ENCODE measurements around the gene TBL1Y.
"Not testable (repeated sequence)": the region's sequence is repeated elsewhere in the genome, so short reads cannot be mapped to it uniquely, and the experiment has no call there.

TBL1Y gene

DNA sequence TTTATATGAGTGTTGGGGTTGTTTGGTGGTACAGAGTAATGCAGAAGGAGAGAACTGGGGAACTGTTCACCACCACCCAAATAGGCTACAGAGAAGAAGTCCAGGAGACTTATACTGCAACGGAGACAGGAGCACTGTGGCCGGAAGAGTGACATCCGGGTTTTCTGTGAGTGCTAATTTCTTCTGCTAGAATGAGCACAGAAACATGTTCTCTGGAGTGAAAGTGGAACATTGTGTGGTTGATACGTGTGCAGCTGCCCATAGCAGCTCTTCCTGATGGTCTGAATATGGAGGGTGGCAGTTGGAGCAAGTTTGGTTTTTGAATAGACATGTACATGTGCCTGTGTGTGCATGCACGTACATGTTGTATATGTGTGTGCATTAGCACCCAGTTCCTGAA, 67.3 kb downstream of the TBL1Y start:
- no peak for DNase-seq

DNA sequence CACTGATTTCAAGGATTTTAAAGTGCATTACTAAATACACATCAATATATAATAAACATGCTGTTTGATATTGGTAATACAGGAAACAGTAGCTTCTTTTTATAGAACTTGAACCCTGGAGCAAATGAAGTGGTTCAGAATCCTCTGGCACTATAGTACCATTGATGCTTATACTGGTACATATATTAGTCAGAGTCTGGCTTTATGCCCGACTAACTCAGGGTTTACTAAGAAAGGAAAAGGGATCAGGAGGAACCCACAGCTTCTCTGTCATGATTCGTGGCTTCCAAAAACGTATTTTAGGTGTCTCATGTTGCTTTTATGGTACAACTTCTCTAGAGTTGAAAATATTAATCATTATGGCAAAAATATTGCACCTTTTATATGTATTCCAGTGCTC, 72.7 kb downstream of the TBL1Y start:
- no peak for DNase-seq

DNA sequence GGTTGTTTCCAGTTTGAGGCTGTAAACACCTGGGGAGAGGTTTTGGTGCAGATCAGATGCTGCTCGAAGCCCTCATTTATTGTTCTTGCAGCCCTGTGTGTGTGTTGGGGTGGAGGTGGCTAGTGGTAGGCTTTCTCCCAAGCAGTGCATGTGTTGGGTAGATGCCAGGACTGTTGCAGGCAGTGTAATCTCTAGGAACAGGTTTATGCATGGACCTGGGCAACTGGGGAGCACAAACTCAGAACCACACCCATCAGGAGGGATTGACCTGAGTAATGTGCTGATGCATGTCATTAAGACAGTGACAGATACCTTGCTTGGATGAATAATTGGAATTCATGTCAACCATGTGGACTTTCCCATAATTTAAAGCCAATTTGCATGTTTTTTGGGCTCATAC, 77.3 kb downstream of the TBL1Y start:
- DNase-seq = no peak

DNA sequence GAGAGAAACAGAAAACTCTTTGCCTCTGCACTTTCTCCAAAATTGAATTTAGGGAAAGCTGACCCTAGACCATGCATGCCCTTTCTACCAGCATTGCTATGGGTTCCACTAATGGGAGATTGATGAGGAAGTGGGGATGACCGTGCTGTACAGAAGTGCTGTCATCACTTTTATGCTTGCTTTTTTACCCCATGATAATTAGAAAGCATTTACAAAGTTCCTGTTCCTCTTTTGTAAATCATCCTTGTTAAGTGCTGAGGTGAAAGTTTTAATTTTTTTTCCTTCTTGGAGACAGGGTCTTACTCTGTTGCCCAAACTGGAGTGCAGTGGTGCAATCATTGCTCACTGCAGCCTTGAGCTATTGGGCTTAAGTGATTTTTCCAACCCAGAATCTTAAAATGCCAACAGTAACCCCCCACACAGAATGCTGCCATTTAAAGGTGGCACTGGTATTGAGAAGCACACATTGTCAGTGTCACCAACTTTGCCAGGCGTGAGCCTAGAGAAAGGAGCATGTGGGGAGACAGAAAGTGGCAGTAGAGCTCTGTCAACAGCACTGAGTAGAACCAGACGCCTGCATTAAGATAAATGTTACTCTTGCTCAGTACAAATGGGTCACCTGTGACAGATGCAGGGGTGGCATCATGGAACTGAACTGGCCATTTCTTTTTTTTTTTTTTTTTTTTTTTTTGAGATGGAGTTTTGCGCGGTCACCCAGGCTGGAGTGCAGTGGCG, 79.6 kb downstream of the TBL1Y start:
- DNase-seq = no peak

DNA sequence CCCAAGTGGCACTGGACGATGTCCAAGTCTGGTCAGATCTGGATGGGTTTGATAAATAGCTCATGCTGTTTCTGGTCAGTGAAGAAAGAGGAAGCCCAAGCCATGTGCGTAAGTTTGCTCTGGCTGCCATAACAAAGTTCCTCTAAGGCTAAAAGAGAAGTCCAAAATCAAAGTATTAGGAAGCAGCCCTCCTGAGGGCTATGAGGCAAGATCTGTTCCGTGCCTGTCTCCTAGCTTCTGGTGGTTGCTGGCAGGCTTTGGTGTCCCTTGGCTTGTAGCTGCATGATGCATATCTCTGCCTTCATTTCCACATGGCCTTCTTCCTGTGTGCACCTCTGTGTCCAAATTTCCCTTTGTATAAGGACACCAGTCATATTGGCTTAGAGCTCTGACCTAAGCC, 81.5 kb downstream of the TBL1Y start:
- DNase-seq = no peak

DNA sequence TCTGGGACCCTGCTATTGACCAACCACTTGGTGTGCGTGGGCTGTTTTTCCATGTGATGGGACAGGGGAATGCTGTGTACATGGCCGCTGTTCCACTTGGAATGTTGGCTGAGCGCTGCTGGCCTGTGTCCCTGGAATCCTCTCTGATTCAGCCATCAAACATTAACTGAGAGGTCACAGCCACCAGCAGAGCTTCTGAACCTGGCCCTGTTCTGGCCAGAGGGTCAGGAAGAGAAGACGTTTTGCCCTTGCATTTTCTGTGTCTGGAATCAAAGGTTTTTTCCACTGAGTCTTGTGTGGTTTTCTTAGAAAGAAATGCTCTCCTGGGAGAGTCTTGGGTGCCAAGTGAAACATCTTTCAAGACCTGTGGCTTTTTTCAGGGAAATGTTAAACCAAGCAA, 85.5 kb downstream of the TBL1Y start:
- DNase-seq = no peak

DNA sequence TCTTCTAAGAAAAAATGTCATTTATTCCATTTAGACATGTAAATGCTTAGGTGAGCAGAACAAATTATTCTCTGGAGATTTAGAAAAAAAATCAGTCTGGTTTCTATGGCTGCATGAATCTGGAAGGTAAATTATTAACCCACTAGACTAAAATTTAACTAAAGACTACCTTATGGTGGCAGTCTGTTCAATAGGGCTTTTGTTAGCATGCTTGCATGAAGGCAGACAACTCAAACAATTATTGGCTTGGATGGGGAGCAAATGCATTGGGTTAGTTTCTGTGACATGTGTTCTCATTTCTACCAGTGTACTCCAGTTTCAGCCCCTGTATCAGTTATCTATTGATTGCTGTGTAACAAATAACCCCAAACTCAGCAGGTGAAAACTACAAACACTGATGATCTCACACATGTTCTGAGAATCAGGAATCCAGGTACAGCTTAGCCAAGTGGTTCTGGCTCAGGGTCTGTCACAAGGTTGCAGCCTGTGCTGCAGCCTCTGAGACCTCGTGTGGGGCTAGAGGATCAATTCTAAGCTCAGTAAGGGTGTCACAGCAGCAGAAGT, 87.1 kb downstream of the TBL1Y start:
- DNase-seq = no peak

DNA sequence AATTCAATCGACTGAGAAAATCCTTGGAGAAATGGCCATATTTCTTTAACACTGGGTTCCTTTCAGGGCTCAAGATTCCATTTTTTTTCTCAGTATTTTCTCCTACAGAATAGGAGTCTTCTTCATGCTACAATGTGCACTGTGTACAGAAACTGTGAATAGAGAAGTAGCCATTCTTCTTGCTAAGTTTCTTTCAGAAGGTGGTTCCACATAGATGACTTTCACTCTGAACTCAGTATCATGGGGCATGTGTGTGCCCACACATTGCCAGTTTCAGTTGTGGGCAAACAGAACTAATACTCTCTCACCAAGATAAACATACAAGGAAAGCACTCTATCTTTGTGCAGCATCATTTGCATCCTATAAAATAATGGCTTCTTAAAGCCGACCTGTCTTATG, 89.4 kb downstream of the TBL1Y start:
- DNase-seq = no peak

DNA sequence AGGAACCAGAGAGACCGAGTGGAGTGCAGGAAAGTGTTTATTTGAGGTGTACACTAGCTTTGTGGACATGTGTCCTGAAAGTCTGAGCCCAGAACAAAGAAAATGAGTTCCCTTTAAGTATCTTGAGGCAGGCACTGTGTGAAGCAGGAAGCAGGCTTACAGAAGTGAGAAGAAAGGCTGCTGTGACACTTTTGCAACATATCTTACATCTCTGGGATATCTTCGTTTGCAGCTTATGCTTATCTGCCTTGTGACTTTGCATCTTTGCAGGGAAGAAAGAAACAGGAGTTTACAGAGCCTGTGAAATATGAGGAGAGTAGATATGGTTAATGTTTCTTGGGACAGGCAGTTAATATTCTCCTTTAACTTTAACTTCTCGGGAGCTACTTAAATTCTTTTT, 92.1 kb downstream of the TBL1Y start:
- DNase-seq = no peak

DNA sequence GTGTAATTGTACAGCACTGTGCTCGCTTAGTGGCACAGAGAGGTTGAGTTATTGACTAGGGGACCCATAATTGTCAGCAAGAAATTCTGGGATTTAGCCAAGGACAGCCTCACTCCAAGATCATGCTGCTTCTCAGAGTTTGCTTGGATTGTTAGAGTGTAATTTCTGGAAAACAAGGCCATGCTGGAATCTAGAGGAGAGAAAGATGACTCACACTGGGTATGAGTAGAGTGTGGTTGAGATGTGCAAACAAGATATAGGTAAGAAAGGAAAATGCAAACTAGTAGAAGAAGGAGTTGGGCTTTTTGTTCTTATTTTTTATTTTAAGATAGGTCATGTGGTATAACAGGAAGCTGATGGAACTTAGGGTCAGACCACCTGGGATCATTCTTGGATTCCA, 97.4 kb downstream of the TBL1Y start:
- DNase-seq = no peak

DNA sequence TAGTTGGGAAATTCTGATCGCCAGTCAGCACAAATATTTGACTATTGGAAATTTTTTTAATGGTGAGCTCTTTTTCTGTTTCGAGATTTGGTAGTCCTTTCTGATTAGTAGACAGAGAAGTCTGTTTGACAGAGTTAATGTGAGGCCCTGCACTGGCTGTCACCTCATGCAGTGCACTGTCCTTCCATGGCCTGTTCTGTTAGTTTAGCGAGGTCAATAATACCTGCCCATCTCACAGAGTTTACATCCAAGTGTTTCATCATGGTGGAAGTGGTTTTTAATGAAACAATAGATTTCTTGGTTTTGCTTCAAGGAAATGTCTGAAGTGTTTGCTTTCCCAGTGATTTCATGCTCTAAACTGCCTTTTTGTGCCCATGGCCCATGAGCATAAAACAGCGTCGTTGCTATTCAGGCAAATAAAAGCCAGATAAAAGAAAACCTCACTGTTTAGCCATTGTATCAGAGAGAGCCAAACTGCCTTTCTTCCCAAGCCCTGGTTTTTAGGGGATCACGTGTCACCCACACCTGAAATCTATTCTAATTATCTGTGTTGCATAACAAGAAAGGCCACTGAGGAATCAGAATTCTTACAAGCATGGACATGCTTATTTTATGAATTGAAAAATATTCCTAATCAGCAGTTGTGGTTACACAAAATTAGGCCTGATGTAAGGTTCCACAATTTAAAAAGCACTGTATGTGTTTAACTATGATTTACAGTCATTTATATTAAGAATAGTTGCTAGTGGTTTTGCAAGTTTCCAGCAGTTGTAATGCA, 98.3 kb downstream of the TBL1Y start:
- DNase-seq = no peak

DNA sequence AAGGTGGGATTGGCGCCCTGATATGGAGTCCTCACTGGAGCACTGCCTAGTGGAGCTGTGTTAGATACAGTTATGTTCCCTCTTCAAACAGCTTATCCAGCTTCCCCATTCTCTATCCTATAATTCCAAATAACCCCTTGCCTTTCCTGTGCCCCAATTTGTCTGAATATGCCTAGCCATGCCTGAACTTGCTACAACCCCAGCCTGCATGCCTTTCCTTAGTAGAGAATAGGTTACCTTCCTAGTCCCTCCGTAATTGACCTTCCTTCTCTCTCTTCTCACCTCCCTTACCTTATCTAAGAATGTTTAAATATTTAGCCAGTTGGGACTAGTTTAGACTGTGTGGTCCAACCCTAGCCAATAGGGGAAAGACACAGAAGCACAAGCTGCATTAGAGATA, 102.6 kb downstream of the TBL1Y start:
- DNase-seq = no peak

DNA sequence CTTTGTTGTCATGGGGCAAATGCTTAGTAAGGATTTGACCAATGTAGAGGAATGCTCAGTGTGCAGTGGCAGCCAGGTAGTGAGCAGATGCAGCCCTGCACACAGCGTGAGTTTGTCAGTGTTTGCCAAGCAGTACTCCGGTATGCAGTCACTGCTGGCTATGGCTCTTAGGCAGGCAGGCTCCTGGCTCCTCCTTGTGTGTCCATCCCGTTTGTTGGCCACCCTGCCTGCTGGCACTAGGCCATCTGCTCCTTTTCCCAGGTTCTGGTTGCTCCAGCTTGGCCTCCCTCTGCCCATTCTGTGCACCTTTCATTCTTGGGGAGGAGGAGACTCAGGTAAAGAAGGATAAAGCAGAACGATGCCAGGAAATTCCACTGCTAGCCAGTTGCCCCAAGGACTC, 106.0 kb downstream of the TBL1Y start:
- no peak for DNase-seq

DNA sequence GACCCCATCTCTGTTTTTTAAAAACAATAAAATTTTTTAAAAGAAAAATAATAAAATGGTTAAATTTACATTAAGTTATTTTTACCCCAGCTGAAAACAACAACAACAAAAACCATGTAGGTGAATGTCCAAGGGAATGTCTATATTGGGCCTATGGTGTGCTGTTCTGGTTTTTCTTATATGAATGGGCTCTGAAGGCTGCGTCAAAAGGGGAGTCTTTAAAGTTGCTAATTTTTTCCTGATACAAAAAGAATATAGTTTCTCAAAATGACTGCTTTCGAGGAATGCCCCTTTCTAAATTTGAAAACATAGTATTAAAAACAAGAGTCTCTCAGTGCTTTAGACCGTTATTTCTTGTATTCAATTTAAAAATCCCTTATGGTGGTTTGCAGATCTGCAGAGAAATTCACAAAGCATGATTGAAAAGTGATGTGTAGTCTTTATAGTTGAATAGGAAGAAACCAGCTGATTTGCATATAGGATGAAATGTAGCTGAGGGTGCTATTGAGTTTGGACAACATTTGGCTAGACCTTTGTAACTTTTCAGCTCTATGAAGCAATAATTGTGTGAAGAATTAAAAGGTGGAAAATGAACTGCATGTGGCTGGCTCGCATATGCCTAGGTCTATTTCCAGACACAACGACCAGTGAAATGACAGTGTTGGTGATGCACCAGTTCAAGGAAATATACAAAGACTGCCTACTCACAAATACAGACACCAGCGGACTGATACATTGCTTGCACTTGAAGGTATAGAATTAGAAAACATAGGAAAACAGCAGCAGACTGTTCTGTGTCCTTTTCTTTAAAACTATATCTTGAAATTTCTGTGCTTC, 107.0 kb downstream of the TBL1Y start:
- no peak for DNase-seq

DNA sequence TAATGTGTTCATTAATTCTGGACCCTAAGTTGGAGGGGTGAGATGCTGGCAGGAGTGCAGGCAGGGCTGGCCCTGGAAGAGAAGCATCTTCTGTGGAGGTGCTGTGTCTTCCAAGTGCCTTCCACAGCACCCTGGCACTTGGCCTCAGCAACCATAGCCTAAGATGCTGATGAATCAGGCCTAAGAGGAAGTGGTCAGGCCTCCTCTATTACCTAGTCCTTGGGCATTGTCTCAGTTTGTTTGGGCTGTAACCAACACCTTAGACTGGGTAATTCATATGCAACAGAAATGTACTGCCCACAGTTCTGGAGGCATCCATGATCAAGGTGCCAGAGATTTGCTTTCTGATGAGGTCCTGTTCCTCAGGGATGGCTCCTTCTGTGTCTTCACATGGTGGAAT, 128.5 kb downstream of the TBL1Y start:
- no peak for DNase-seq

DNA sequence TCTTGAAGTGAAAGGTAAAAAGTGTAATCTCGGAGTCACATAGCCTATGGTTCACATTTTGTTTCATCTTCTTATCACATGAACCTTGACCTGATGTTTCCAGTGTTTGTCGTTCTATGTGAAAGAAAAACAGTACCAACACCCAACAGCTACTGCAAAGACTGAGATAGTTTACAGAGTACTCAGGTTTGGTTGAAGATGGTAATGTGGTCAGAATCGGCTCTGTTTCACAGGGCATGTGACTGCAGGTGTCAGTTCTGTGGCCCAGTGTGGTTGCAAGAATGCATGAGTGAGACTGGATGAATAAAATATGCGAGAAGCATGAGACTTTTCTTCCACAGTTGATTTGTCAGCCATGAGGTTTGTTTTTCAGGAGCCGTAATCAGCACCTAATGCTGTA, 130.2 kb downstream of the TBL1Y start:
- DNase-seq = no peak

DNA sequence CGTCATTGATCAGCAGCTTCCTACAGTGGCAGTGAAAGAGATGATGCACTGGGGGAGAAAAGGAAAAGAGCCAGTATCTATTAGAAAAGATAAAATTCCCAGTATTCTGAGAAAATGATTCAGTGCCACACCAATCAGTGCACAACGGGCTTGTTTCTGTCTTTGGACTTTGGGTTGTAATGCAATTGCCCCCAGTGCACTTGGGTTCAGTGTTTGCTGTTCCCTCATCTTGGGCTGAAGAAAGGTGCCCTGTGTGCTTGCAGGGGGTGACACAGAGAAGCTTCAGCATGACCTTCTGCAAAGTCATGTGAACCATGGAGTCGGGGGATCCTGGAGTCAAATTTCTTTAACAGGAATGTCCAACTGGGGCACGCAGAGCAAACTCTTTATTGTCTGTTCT, 131.5 kb downstream of the TBL1Y start:
- no peak for DNase-seq

DNA sequence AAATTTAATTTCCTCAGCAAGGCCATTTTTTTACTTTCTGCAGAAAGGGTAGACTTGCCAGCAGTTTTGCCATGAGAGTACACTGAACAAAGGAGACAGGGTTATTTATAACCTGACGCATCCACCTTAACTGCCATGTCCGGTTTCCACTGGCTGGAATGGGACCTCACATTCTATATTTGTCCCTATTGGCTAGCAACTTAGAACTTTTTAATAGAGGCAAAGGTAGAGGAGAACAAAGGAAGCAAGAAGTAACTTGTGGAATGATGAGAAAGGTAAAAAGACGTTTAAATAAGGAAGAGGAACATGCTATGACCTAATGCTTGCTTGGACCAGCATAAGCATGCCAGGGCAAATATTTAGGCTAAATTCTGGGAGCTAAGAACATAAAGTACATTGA, 142.0 kb downstream of the TBL1Y start:
- DNase-seq = not testable (repeated sequence)

DNA sequence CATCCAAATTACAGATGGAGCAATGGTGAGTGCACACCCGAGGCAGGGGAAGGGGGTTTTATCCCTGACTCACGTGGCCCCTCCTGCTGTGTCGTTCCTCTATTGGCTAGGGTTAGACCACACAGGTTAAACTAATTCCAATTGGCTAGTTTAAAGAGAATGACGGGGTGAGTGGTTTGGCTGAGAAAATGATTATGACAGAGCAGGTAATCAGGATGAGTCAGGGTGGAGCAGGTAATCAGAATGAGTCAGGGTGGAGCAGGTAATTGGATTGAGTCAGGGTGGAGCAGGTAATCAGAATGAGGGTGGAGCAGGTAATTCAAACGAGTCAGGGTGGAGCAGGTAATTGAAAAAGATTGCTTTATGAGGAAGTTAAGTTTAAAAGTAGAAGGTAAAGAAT, 146.4 kb downstream of the TBL1Y start:
- DNase-seq = no peak

DNA sequence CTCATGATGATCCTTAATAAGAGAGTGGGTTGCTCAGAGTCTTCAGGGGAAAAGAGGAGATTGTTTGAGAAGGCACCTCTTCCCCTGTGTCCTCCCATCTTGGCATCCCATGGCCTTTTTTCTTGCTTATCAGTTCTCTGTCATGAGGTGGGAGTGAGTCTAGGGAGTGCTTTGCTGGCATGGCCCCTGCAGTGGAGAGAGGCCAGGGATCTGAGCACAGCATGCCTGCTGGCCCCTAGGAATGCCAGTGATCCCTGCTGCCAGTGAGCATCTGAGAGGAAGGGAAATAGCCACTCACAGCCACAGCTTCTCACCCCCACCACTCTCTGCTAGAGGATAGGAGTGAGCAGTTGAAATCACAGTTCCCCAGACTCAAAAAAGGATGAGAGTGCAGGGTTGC, 168.2 kb downstream of the TBL1Y start:
- no peak for DNase-seq

DNA sequence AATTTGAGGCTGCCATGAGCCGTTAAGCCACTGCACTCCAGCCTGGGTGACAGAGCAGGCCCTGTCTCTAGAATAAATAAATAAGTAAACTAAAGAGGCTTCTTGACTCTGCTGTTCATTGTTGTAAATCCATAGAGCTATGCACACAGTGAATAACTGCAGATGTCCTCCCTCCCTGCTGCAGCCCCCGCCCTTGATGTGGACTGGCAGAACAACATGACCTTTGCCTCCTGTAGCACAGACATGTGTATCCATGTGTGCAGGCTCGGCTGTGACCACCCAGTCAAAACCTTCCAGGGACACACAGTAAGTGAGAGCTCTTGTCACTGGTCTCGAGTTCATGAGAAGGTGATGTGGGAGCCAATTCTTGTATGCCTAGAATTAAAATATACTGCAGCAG, 170.1 kb downstream of the TBL1Y start:
- DNase-seq = not testable (repeated sequence)

DNA sequence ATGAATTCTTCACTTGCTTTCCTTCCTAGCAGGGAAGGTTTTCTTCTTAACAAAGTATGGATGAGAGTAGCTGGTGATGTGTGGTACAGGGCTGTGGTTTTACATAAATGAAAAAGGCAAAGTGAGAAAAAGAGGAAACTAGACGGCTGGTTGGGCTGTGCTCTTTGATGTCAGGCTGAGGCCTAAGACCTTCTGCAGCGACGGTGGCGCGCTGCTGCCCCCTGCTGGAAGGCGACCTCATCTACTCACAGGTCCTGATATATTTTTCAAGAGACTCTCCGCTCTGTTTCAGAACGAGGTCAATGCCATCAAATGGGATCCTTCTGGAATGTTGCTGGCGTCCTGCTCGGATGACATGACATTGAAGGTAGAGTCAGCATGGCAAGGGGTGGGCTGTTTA, 175.1 kb downstream of the TBL1Y start:
- no peak for DNase-seq

DNA sequence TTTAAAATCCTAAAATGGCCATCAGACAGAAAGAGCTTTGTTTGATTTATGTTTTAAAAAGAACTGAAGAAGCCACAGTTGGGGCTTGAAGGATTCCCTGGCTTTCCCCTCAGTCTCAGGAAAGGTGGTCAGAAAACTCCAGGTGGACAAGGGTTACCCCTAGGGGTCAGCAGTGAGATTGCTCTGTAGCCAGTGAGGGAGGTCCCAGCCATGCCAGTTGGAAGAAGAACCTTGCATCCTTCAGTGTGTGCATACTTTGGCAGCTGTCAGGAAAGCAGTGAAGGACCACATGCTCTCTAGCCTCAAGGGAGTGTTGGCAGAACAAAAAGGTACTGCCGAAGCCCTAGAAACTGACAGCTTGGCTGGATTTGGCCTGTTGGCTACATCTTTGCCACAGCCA, 182.3 kb downstream of the TBL1Y start:
- DNase-seq = no peak

DNA sequence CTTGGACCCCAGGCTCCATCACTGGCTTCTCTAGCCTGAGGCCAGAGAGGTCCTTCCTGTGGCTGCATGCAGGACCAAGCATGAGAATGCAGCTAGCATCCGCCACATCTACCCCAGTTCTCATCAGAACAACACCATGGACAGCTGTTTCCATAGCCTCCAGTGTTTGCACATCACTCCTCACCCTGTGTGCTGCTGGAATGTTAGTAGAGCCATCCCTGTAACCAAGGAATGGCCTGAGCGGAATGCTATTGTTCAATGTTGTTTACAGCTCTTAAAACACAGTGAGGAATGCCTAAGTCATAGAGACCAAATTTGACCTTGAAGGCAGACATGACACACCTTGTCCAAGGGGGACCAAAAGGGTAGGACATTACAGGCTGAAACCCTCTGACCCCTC, 183.9 kb downstream of the TBL1Y start:
- no peak for DNase-seq

Data from activated CD8-positive, alpha-beta memory T cell treated with anti-CD3 and anti-CD28 coated beads for 24 hours (primary cell).